SK-N-SH (cell line): Measurements from ENCODE around the gene ISOC2. TPM values are rescaled to one million over a fixed set of nuclear protein-coding genes. Genes with fewer than 3 reads are reported as not detected.

Experiments
- CTCF ChIA-PET: fragments of 300-600, 350-600 bp; formaldehyde crosslinking; extraction: SDS; loops from one replicate; lab custom pipeline; 2021; lab: Yijun Ruan, JAX
- POLR2A ChIA-PET: fragments of 350-600 bp; sonication (Branson Sonifier 250); formaldehyde crosslinking; extraction: SDS; loops from one replicate; lab custom pipeline; 2020; ENCODE audit warnings: antibody characterized with exemption, inconsistent platforms; lab: Yijun Ruan, JAX
- DNase-seq: peaks from one replicate; pipeline ENCODE4 v3.0.0; 2012
- H2AFZ ChIP-seq: fragments of 200-600 bp; sonication (generic); 2 replicates; pipeline ENCODE4 v1.8.1; 2016; ENCODE audit warnings: antibody characterized with exemption, mild to moderate bottlenecking, low read depth
- H3F3A ChIP-seq: fragments of 200-600 bp; sonication (generic); replicated peaks from 2 replicates; pipeline ENCODE3; 2016; ENCODE audit warnings: antibody characterized with exemption, mild to moderate bottlenecking; ENCODE audit not compliant: insufficient read depth
- H3K27ac ChIP-seq, 2 experiments: fragments of 200-500 bp in 1 of 2; fragments of 200-600 bp in 1 of 2; sonication (Bioruptor generic) in 1 of 2; sonication (generic), shearing (Covaris generic) in 1 of 2; 2 replicates each; pipeline versions ENCODE4 v1.5.1 to v1.6.1; 2014 to 2016; ENCODE audit warnings: low read depth in 2 of 2, inconsistent platforms in 1 of 2, low read length in 1 of 2, mild to moderate bottlenecking in 1 of 2, mixed read lengths in 1 of 2
- H3K27me3 ChIP-seq: fragments of 200-600 bp; sonication (generic), shearing (Covaris generic); 2 replicates; pipeline ENCODE4 v1.6.1; 2016; ENCODE audit warnings: mixed run types; ENCODE audit not compliant: insufficient read depth
- H3K36me3 ChIP-seq, 2 experiments: fragments of 200-500 bp in 1 of 2; fragments of 200-600 bp in 1 of 2; sonication (Bioruptor generic) in 1 of 2; sonication (generic) in 1 of 2; replicated peaks in 1 of 2; 2 replicates each; pipeline versions ENCODE3 to v1.5.1; 2014 to 2016; ENCODE audit warnings: low read length in 1 of 2, mild to moderate bottlenecking in 1 of 2; ENCODE audit not compliant: insufficient read depth in 2 of 2, control insufficient read depth in 1 of 2
- H3K4me1 ChIP-seq, 2 experiments: fragments of 200-500 bp in 1 of 2; fragments of 200-600 bp in 1 of 2; sonication (Bioruptor generic) in 1 of 2; sonication (generic), shearing (Covaris generic) in 1 of 2; 2 replicates each; pipeline versions ENCODE4 v1.5.1 to v1.6.1; 2014 to 2016; ENCODE audit warnings: low read depth in 1 of 2, low read length in 1 of 2, mixed run types in 1 of 2; ENCODE audit not compliant: insufficient read depth in 2 of 2, control insufficient read depth in 1 of 2
- H3K4me2 ChIP-seq: fragments of 200-600 bp; sonication (generic), shearing (Covaris generic); 2 replicates; pipeline ENCODE4 v1.6.1; 2017; ENCODE audit warnings: mixed run types
- H3K4me3 ChIP-seq, 2 experiments: fragments of 200-500 bp in 1 of 2; fragments of 200-600 bp in 1 of 2; sonication (Bioruptor generic) in 1 of 2; sonication (generic), shearing (Covaris generic) in 1 of 2; 2 replicates each; pipeline versions ENCODE4 v1.5.1 to v1.8.1; 2014 to 2016; ENCODE audit warnings: low read depth in 2 of 2, inconsistent platforms in 1 of 2, low read length in 1 of 2, mild to moderate bottlenecking in 1 of 2, mixed read lengths in 1 of 2, moderate library complexity in 1 of 2
- H3K79me2 ChIP-seq: fragments of 200-600 bp; sonication (generic); 2 replicates; pipeline ENCODE4 v1.8.1; 2017; ENCODE audit warnings: mild to moderate bottlenecking; ENCODE audit not compliant: insufficient read depth
- H3K9ac ChIP-seq: fragments of 200-600 bp; sonication (generic); 2 replicates; pipeline ENCODE4 v1.6.1; 2017; ENCODE audit warnings: mixed run types
- H3K9me2 ChIP-seq: fragments of 200-600 bp; sonication (generic); 2 replicates; pipeline ENCODE4 v1.6.1; 2017; ENCODE audit warnings: mixed run types
- H3K9me3 ChIP-seq: fragments of 200-600 bp; sonication (generic); 2 replicates; pipeline ENCODE4 v1.6.1; 2017; ENCODE audit warnings: mixed run types, mild to moderate bottlenecking, moderate library complexity
- H4K20me1 ChIP-seq: fragments of 200-600 bp; sonication (generic); 2 replicates; pipeline ENCODE4 v1.6.1; 2017; ENCODE audit warnings: mild to moderate bottlenecking, mixed run types; ENCODE audit not compliant: insufficient read depth
- FOXJ3 ChIP-seq: sonication (generic); formaldehyde crosslinking; IDR thresholded peaks from 2 replicates; pipeline ENCODE4 v1.5.1; 2020; ENCODE audit warnings: mild to moderate bottlenecking, missing genetic modification reagents
- FOXM1 ChIP-seq: IDR thresholded peaks from 2 replicates; pipeline ENCODE4 v1.4.0; 2012; ENCODE audit warnings: low read depth, mild to moderate bottlenecking
- GABPA ChIP-seq: IDR thresholded peaks from 2 replicates; pipeline ENCODE4 v1.4.0; 2012; ENCODE audit warnings: low read depth, mild to moderate bottlenecking
- JUND ChIP-seq: IDR thresholded peaks from 2 replicates; pipeline ENCODE4 v1.4.0; 2012
- MXI1 ChIP-seq: IDR thresholded peaks from 2 replicates; pipeline ENCODE4 v1.6.1; 2012; ENCODE audit warnings: mild to moderate bottlenecking, low read depth, low read length, improper control_type of control experiment
- NFIC ChIP-seq: IDR thresholded peaks from 2 replicates; pipeline ENCODE4 v1.4.0; 2012; ENCODE audit warnings: borderline replicate concordance
- NRF1 ChIP-seq: IDR thresholded peaks from 2 replicates; pipeline ENCODE4 v1.6.1; 2012; ENCODE audit warnings: low read depth, mild to moderate bottlenecking, low read length
- RCOR1 ChIP-seq: fragments of 150-350 bp; IDR thresholded peaks from 2 replicates; pipeline ENCODE4 v1.6.1; 2017; ENCODE audit warnings: antibody characterized with exemption, low read length
- RFX5 ChIP-seq: IDR thresholded peaks from 2 replicates; pipeline ENCODE4 v1.6.1; 2012; ENCODE audit warnings: mild to moderate bottlenecking, improper control_type of control experiment, low read length
- RXRA ChIP-seq: IDR thresholded peaks from 2 replicates; pipeline ENCODE4 v1.4.0; 2012; ENCODE audit warnings: low read depth, mild to moderate bottlenecking, borderline replicate concordance
- SMC3 ChIP-seq: IDR thresholded peaks from 2 replicates; pipeline ENCODE4 v1.6.1; 2012; ENCODE audit warnings: low read depth, low read length, improper control_type of control experiment
- TCF12 ChIP-seq: IDR thresholded peaks from 2 replicates; pipeline ENCODE4 v1.4.0; 2012
- TEAD4 ChIP-seq: IDR thresholded peaks from 2 replicates; pipeline ENCODE4 v1.4.0; 2012; ENCODE audit warnings: mild to moderate bottlenecking, borderline replicate concordance; ENCODE audit not compliant: insufficient read depth
- WGBS: methylation state at CpG from one replicate; pipeline ENCODE4 v1.1.6; 2017; ENCODE audit warnings: low lambda C conversion rate; 5-methylcytosine and 5-hydroxymethylcytosine counted together
- polyA plus RNA-seq, 3 experiments: library from polyadenylated mRNA; depleted of rRNA; stranded (reverse); fragments of >200 nt; gene quantifications; 2 replicates each; pipeline ENCODE4 v1.2.3, GENCODE V29; 2012
- TF ChIP-seq, protein P1 (sequence below): fragments of 200-600 bp; sonication (generic); IDR thresholded peaks from 2 replicates; pipeline ENCODE4 v1.6.1; 2017; ENCODE audit warnings: antibody characterized with exemption, mild to moderate bottlenecking, moderate library complexity
- TF ChIP-seq, protein P2 (sequence below): IDR thresholded peaks from 2 replicates; pipeline ENCODE4 v1.4.0; 2012; ENCODE audit warnings: low read depth, borderline replicate concordance
- TF ChIP-seq, protein P3 (sequence below): IDR thresholded peaks from 2 replicates; pipeline ENCODE4 v1.4.0; 2012; ENCODE audit warnings: low read depth, borderline replicate concordance

The ISOC2 gene
- polyA plus RNA-seq, 1 of the 3 experiments (the other 2 are of a cell fraction): 65.4 TPM

DNA sequence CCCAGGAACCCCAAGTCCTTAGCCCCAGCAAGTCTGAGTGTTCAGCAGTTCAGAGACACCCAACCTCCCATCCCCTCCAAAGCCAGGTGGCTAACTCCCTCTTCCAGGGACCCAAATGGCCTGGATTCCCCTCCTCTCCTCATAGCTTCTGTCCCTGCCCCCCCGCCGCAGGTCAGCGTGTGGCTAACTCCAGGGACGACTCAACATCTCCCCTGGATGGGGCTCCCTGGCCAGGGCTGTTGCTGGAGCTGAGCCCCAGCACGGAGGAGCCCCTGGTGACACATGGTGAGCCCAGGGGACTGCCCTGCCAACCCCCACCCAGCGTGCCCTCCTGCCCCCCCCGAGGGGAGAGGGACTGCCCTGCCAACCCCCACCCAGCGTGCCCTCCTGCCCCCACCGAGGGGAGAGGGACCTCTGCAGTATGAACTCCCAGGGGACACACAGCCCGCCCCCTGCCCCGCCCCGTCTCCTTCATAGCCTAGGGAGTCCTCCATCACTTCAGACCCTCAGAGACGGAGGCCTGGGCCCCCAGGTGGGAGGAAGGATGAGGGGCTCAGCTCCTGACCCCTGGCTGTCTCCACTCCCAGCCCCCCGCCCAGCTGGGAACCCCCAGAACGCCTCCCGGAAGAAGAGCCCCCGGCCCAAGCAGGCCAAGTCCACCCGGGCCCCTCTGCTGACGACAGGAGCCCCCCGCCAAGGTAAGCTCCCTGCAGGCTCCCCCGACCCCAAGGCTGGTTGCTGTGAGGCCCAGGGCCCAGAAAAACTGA lies 28.5 kb upstream of the ISOC2 start:
- Histone ChIP-seq H3K27me3 (no peaks in the 10 kb centered on the region), H3K9ac (no peak overlapping the region), H2AFZ (no peak overlapping the region)
- CTCF ChIA-PET: interaction anchor here (1.0 to 15.1 kb wide), 5 partner anchors 11 to 141 kb away, joined by 4 to 162 read pairs (median 5); no protein-coding TSS in a partner anchor
- TF ChIP-seq RCOR1 (no peak), TEAD4 (no peak), MXI1 (no peak), RFX5 (no peak), NFIC (no peak), RXRA (no peak), JUND (no peak), FOXJ3 (CRISPR knock-in tag) (no peak)
- TF ChIP-seq, protein P1, sequence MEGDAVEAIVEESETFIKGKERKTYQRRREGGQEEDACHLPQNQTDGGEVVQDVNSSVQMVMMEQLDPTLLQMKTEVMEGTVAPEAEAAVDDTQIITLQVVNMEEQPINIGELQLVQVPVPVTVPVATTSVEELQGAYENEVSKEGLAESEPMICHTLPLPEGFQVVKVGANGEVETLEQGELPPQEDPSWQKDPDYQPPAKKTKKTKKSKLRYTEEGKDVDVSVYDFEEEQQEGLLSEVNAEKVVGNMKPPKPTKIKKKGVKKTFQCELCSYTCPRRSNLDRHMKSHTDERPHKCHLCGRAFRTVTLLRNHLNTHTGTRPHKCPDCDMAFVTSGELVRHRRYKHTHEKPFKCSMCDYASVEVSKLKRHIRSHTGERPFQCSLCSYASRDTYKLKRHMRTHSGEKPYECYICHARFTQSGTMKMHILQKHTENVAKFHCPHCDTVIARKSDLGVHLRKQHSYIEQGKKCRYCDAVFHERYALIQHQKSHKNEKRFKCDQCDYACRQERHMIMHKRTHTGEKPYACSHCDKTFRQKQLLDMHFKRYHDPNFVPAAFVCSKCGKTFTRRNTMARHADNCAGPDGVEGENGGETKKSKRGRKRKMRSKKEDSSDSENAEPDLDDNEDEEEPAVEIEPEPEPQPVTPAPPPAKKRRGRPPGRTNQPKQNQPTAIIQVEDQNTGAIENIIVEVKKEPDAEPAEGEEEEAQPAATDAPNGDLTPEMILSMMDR: no peak
- TF ChIP-seq, protein P2, sequence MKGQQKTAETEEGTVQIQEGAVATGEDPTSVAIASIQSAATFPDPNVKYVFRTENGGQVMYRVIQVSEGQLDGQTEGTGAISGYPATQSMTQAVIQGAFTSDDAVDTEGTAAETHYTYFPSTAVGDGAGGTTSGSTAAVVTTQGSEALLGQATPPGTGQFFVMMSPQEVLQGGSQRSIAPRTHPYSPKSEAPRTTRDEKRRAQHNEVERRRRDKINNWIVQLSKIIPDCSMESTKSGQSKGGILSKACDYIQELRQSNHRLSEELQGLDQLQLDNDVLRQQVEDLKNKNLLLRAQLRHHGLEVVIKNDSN: no peak
- TF ChIP-seq, all 33 proteins: peak for 0
- no peaks in the 10 kb centered on the region for H4K20me1 ChIP-seq
- peak overlapping the region; percentile 52; the same call in 1 of the 2 replicates for H3K4me2 ChIP-seq
- H3K9me2 ChIP-seq: no peaks in the 10 kb centered on the region
- no peak for DNase-seq
- H3F3A ChIP-seq: peaks cover 35% of the 10 kb centered on the region
- peaks cover 24 to 65% of the 10 kb centered on the region in 2 experiments; a peak in 3 of 4 replicates for H3K4me1 ChIP-seq
- H3K4me3 ChIP-seq: no peak overlapping the region
- WGBS: 72% methylated on average over 9 of the region's 21 CpGs
- POLR2A ChIA-PET: interaction anchor here (1.8 kb wide), 1 partner anchor 13 kb away, joined by 6 read pairs; the partner anchor contains the start of gene ZNF628
- H3K27ac ChIP-seq: no peak overlapping the region
- H3K36me3 ChIP-seq: no peaks in the 10 kb centered on the region
- H3K79me2 ChIP-seq: peaks cover 7% of the 10 kb centered on the region; the same call in 1 of the 2 replicates
- no peaks in the 10 kb centered on the region for H3K9me3 ChIP-seq

DNA sequence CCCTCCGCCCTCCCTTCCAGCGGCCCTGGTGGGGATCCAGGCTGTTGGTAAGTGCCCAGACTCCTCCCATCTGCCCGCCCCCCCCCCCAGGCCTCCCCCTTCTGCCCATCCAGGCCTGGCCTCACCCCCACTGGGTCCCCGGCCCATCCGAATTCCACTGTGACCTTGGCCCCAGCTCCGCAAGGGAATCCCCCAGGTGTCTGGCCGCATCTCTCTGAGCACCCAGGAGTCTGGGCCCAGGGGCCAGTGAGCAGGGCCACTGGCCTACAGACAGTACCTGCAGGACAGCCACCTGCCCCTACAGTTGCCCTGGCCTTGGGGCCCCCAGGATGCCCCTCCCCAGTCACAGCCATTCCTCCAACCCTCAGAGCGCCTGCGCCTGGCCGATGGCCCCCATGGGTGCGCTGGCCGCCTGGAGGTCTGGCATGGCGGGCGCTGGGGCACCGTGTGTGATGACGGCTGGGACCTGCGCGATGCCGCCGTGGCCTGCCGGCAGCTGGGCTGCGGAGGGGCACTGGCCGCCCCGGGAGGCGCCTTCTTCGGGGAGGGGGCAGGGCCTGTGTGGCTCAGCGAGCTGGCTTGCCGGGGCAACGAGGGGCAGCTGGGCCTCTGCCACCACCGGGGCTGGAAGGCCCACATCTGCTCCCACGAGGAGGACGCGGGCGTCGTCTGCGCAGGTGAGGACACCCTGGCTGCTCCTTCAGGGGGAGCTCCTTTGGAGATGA lies 27.7 kb upstream of the ISOC2 start:
- Histone ChIP-seq H3K27me3 (no peaks in the 10 kb centered on the region), H3F3A (peaks cover 35% of the 10 kb centered on the region), H3K9ac (no peak overlapping the region), H3K4me2 (peak overlapping the region; percentile 52; the same call in 1 of the 2 replicates), H3K4me1 (peaks cover 29 to 70% of the 10 kb centered on the region in 2 experiments; a peak in 3 of 4 replicates), H4K20me1 (no peaks in the 10 kb centered on the region), H3K4me3 (no peak overlapping the region), H3K9me2 (no peaks in the 10 kb centered on the region), H3K79me2 (peaks cover 14% of the 10 kb centered on the region; the same call in 1 of the 2 replicates), H3K27ac (no peak overlapping the region; a peak in 1 of 4 replicates), H2AFZ (no peak overlapping the region), H3K9me3 (no peaks in the 10 kb centered on the region), H3K36me3 (no peaks in the 10 kb centered on the region)
- CTCF ChIA-PET: interaction anchor here (1.0 to 15.1 kb wide), 5 partner anchors 12 to 142 kb away, joined by 4 to 162 read pairs (median 5); no protein-coding TSS in a partner anchor
- TF ChIP-seq NRF1 (no peak), TCF12 (no peak), RXRA (no peak), NFIC (no peak), JUND (no peak), GABPA (no peak), SMC3 (no peak), FOXM1 (no peak)
- TF ChIP-seq, protein P3, sequence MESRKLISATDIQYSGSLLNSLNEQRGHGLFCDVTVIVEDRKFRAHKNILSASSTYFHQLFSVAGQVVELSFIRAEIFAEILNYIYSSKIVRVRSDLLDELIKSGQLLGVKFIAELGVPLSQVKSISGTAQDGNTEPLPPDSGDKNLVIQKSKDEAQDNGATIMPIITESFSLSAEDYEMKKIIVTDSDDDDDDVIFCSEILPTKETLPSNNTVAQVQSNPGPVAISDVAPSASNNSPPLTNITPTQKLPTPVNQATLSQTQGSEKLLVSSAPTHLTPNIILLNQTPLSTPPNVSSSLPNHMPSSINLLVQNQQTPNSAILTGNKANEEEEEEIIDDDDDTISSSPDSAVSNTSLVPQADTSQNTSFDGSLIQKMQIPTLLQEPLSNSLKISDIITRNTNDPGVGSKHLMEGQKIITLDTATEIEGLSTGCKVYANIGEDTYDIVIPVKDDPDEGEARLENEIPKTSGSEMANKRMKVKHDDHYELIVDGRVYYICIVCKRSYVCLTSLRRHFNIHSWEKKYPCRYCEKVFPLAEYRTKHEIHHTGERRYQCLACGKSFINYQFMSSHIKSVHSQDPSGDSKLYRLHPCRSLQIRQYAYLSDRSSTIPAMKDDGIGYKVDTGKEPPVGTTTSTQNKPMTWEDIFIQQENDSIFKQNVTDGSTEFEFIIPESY: no peak
- TF ChIP-seq, protein P2: no peak
- POLR2A ChIA-PET: no interaction called here
- peak; percentile 62 for DNase-seq
- 81% methylated on average over 7 of the region's 36 CpGs for WGBS
